Left lobe of liver (tissue), 2 donors: ENCODE data around the gene BICC1. TPM values are rescaled to one million over a fixed set of nuclear protein-coding genes. Genes with fewer than 3 reads are reported as not detected.
"Not testable (repeated sequence)": the region's sequence is repeated elsewhere in the genome, so short reads cannot be mapped to it uniquely, and the experiment has no call there.

ENCODE experiments used
- ATAC-seq: fragments of 200-7000 bp; cut with Tn5 transposase; one replicate; pipeline ENCODE4 v1.9.1; 2020; ENCODE audit warnings: mild to moderate bottlenecking, moderate library complexity
- DNase-seq: peaks from one replicate; pipeline ENCODE4 v3.0.0-alpha.2; 2020; ENCODE audit warnings: low spot score
- total RNA-seq: library from RNA; stranded (reverse); gene quantifications from one replicate; pipeline ENCODE4 v1.2.1, GENCODE V29; 2021
- donor health status: DM: no; HTN: no; CAD: no; lungs with moderate emphysema.
- donor health status: DM: no; HTN: yes; CAD: no.

BICC1 gene
- total RNA-seq, 1 donor from 2014 or later, result 1.6 TPM

GRCh38 chr10:58590152-58590840 is 77.6 kb downstream of the BICC1 start:
- ATAC-seq, result peak; percentile 45
- no peak for DNase-seq

DNA sequence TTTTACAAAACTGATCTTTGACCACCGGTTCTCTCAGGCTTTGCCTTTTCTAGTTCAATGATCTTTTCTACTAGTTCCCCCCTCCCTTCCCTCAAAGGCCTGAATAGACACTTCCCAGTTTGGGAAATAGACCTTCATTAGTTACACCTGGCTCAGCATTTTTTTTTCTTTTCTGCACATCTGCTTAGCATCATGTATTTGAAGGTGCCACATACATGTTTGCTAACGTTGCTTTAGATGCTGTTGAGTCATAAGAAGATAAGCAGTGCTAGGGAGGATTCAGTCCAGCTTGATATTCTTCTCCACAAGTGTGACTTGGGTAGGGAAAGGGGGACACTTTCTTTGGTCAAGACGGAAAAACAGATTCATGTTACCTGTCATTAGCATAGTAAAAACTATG is 78.3 kb downstream of the BICC1 start:
- ATAC-seq (no peak), DNase-seq (no peak)

GRCh38 chr10:58593008-58593407 is 80.3 kb downstream of the BICC1 start:
- no peak for DNase-seq
- no peak for ATAC-seq

DNA sequence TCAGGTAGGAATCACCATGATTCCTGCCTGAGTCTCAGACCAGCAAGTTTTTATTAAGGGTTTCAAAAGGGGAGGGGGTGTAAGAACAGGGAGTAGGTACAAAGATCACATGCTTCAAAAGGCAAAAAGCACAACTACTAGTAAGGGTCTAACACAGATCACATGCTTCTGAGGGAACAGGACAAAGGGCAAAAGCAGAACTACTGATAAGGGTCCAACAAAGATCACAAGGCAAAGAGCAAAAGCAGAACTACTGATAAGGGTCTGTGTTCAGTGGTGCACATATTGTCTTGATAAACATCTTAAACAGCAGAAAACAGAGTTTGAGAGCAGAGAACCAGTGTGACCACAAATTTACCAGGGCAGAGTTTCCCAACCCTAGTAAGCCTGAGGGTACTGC is 84.5 kb downstream of the BICC1 start:
- not testable (repeated sequence) for ATAC-seq, DNase-seq

DNA sequence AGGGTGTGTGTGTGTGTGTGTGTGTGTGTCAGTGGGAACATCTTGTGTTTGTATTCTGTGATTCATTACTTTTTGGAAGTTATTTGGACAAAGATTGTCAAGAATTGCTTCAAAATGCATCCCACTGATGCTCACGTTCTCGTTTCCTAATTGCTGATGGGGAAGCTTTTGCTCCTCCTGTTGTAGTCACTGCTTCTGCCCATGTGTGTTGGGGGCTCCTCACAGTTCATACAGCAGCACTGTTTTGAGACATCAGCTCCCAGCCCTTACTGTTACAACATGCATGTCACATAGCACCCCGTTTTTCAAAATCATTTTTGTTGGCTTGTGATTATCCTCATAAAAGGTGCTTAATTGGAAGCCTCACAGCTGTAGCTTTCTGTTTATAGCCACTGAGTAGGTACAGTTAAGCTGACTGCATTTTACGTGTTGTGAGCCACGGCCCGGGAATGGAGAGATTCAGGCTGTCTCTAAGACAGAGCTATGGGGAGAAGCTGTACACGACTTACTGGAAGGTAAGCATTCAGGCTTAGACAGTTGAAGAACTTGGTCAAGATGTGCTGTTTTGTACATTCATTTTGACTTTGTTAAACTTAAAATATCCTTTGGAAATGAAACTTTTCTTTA is 87.4 kb downstream of the BICC1 start:
- ATAC-seq (no peak), DNase-seq (no peak)

GRCh38 chr10:58608351-58608750 is 95.7 kb downstream of the BICC1 start:
- ATAC-seq, result no peak
- no peak for DNase-seq

GRCh38 chr10:58608826-58609531 is 96.3 kb downstream of the BICC1 start:
- DNase-seq (no peak), ATAC-seq (no peak)

DNA sequence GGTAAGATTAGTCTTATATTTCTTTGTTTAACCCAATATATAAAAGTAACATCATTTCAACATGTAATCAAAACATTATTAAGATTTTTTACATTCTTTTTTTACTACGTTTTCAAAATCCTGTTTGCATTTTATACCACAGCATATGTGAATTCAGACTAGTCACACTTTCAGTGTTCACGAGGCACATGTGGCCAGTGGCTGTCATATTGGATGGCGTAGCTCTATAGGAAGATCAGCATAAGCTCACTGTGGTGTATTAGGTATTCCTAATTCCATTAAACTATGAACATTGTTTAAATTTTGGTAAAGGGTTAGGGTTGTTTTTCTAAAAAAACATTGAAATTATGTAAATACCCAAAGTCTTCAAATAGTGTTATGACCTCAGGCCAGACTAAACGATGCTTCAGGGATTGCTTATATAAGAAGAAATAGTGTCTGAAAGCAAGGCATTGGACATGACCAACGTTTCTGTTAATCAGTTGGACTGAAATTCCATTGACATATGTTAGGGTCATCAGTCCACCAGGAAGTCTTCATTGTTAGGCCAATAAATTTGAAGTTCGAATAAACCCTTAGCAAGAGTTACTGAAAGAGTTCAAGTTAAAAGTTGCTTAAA is 97.0 kb downstream of the BICC1 start:
- DNase-seq (no peak), ATAC-seq (no peak)

DNA sequence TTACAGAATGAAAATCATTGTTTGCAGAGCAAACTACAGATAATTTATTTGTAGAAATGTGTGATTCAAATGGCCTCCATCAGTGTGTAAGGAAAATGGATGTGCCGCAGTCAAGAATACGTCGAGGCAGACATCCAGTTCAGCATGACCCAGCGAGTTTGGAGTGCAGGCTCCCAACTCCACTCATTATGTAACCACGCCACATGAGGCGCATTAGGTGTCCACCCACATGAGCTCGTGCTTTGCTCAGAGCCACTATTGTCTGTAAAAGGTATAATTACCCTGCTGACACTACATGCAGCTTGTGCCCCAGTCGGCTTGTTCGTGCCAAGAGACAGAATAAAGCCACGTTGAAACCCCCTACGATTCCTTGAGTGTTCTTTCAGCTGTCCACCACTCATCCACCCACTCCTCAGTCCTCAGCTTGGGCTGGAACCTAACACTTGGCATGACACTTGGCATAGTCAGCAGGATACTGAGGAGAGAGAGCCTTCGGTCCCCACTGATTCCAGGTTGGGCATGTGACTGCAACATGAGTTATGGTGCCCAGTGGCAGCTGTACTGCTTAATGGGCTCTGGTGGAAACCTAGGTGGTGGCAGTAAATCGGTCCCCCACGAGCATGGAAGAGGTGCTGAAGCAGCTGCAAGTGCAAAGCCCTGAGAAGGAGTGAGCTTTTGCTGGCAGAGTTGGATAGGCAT is 102.7 kb downstream of the BICC1 start:
- ATAC-seq (no peak), DNase-seq (no peak)

DNA sequence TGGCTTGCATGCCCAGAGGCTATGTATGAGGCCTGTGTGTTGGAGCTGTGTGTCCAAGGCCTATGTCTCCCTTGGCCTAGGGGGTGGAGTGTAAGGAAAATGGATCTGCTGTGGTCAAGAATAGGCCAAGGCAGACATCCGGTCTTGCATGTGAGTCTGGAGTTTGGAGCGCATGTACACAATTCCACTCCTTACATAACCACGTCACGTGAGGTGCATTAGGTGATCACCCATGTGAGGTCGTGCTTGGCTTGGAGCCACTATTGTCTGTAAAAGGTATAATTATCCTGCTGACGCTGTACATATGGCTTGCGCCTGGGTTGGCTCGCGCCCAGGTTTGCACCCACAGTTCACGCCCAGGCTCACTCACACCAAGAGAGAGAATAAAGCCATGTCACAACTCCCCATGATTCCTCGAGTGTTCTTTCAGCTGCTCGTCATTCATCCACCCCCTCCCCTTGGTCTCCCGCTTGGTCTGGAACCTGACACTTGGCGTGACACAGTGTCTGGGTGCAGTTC is 105.5 kb downstream of the BICC1 start:
- ATAC-seq (no peak), DNase-seq (no peak)

- DNase-seq (no peak), ATAC-seq (no peak)
These were observed 108.9 kb downstream of the BICC1 start for GRCh38 chr10:58621379-58622077.

- DNase-seq (no peak), ATAC-seq (no peak)
These were observed 109.6 kb downstream of the BICC1 start for GRCh38 chr10:58622246-58622645.

DNA sequence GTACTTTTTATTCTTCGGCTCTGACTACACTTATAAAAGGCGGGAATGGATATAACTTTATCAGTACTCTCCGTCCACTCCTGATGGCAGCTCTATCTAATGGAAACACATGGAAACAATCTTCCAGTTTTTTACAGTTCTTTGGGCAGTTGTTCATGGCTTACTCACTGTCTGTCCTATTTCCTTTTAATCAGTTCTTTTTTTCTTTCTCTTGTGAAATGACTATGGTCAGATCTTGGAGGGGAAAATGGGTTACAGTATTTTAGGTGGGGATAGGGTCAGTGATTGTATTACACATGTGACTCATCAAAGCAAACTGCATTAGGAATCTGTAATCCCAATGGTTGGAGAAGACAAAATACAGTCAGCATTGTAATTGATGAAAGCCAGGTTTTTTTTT is 112.4 kb downstream of the BICC1 start:
- DNase-seq (no peak), ATAC-seq (no peak)

- DNase-seq (no peak), ATAC-seq (no peak)
These were observed 114.7 kb downstream of the BICC1 start for GRCh38 chr10:58627392-58627791.

GRCh38 chr10:58631715-58632114 is 119.0 kb downstream of the BICC1 start:
- DNase-seq, result no peak
- ATAC-seq, result no peak

DNA sequence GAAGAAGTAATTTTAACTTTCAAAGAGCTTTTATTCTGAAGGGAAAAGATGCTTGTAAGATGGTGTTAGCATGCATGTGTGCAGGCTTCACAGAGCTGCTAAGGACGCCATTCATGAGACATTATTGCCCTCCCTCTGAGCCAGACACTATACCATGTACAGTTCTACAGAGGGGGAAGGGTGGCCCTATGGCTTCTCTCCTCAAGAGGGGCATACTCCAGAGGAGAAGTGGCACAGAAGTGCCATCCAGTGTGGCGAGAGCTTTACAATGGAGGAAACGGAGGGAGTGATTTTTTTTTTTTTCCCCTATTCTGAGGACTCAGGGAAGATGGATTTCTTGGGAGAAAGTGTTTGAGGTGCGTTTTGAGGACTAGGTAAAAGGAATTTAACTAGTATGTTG is 119.5 kb downstream of the BICC1 start:
- DNase-seq, result no peak

GRCh38 chr10:58637352-58637751 is 124.7 kb downstream of the BICC1 start:
- ATAC-seq (peak; percentile 52), DNase-seq (no peak)

More for the DNA sequence above, 119.5 kb downstream of the BICC1 start:
- no peak for ATAC-seq

- ATAC-seq (no peak), DNase-seq (no peak)
These were observed 125.7 kb downstream of the BICC1 start for GRCh38 chr10:58638388-58638787.

- DNase-seq (no peak), ATAC-seq (peak; percentile 74)
These were observed 128.4 kb downstream of the BICC1 start for GRCh38 chr10:58641095-58641531.

- ATAC-seq (no peak), DNase-seq (no peak)
These were observed 129.0 kb downstream of the BICC1 start for GRCh38 chr10:58641708-58642107.
